ENCODE measurements around the gene CENPL. TPM values are rescaled to one million over a fixed set of nuclear protein-coding genes. Genes with fewer than 3 reads are reported as not detected.

Gene CENPL, protein sequence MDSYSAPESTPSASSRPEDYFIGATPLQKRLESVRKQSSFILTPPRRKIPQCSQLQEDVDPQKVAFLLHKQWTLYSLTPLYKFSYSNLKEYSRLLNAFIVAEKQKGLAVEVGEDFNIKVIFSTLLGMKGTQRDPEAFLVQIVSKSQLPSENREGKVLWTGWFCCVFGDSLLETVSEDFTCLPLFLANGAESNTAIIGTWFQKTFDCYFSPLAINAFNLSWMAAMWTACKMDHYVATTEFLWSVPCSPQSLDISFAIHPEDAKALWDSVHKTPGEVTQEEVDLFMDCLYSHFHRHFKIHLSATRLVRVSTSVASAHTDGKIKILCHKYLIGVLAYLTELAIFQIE
- 6.5 and 15.3 TPM in 2 replicates for total RNA-seq

DNA sequence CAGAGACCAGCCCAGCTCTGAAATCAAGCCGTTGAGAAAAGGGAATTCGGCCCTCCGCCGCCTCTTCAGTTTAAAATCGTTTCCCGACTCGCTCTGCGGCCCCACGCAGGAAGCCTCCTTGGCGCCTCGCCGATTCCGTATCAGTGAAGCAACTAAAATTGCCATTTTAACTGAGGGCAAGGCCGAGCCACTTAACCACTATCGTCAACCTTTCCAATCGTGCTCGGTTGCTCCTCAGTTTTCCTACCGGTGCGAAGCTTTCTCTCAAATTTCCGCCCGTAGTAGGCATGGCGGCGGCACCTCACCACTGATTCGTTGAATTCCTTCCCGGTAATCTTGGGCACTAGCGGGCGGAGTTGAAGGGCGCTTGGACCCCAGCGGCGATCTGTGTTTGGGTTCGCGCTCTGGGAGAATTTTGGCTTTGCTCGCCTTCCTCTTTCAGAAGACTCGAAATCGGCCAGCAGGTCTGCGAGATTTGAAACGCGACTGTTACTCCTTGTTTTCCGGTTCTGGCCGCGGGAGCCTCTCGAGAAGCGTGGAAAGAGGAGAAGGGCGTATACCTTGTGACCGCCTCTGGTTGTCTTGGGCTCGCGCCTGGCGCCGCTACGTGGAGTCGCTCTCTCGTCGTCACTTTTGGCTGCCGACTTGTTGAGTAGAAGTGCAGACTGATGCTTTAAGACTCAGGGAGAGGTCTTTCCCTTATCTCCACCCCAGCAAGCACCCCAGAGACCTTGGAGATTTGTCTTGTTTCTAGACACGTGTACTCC lies at the start of gene CENPL, which contains the start of gene DARS2:
Gene CENPL (minus strand): TSS at position 569 of the 767 bp plus-strand sequence. CDS start 13,584 bp downstream, outside the sequence.
Gene DARS2 (plus strand): TSS at position 359 of the 767 bp plus-strand sequence. CDS start 557 bp downstream, outside the sequence.

GRCh38 chr1:173868266-173869020 lies 43.8 kb upstream of the CENPL start, which contains the start of gene ZBTB37:
ZBTB37 (plus strand) TSS chr1:173868380; CDS start chr1:173870226, 1,846 bp downstream.

DNA sequence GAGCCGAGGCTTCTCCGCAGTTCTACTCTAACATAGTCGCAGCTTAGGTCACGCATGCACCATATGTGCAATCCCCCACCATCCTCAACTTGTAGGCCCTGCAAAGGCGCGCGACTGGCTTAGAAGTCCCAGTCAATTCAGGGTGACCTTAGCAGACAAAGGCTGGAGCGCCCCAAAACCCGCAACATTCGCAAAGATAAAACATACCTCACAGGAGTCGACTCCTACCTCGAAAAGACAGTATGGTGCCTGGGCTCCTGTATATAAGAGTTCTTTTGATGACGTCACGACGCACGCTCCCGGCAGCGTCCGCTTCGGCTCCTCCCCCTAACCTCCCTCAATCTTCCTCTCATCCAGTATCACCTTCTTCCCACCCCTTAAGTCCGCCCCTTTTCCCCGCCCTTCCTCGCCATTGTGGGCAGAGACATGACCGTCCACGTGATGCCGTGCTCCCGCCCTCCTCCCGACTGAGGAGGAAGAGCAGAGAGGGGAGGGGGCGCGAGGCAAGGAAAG lies 43.1 kb upstream of the CENPL start, which contains the start of gene GAS5:
Gene GAS5 (minus strand): TSS at position 237 of the 513 bp plus-strand sequence.

Other genes with a start within 250 kb of the CENPL start
- not detected in 2 replicates for gene SLC9C2, start 221.8 kb downstream of the CENPL start, total RNA-seq
- not detected in 2 replicates for gene TEX50, start 189.5 kb downstream of the CENPL start, total RNA-seq
- gene ANKRD45, start 155.0 kb downstream of the CENPL start, total RNA-seq, result 0.52 and 0.64 TPM in 2 replicates
- gene KLHL20, start 109.9 kb downstream of the CENPL start, total RNA-seq, result 17.7 and 33.5 TPM in 2 replicates
- 14.1 and 18.7 TPM in 2 replicates for gene DARS2, start 210 bp downstream of the CENPL start, total RNA-seq
- 536 and 1,025 TPM in 2 replicates for gene GAS5, start 43.1 kb upstream of the CENPL start, total RNA-seq
- 2.5 and 3.8 TPM in 2 replicates for gene ZBTB37, start 43.5 kb upstream of the CENPL start, total RNA-seq
- 0.13 TPM in 1 of 2 replicates, not detected in the other for gene SERPINC1, start 92.4 kb upstream of the CENPL start, total RNA-seq
- gene RC3H1, start 197.5 kb upstream of the CENPL start, total RNA-seq, result 10.6 and 17.6 TPM in 2 replicates

Data from epithelial cell of alveolus of lung (primary cell).